GM12873 (cell line): ENCODE data around the gene ROBO4.

Experiments
- CTCF ChIP-seq: IDR thresholded peaks from 2 replicates; pipeline ENCODE4 v1.5.1; 2012; ENCODE audit warnings: low read depth, mild to moderate bottlenecking, moderate library complexity, low read length, control low read depth; ENCODE audit not compliant: insufficient read depth; ENCODE audit errors: missing control alignments

ROBO4 gene

DNA sequence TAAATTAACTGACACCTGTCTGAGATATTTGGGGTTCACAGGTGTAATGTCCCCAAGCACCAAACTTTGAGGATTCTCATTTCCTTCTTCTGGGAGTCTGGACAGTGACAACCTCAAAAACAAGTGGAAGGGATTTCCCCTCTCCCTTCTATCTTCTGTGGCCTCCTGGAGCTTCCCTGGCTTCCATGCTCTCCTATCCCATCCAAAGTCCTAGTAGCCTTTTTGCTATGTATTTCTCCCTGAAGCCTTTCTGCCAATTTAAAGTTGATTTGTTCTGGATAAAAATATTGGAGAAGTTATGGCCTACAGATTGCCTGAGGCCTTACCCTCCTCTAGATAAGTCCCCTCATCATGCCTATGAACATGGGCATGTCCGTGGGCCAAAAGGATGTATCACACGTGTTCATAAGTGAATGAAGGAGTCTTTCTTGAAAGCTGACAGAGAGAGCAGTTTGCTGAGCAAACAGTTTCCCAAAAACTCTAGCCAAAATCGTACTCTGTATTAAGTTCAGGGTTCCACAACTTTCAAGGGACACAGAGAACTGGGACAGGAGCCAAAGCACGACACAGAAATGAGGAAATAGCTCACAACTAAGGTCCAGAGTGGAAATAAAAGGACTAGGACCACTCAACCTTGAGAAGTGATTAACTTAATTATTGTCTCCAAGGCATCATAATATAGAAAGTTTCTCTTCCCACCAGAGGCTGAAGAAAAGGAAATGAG, 31.4 kb upstream of the ROBO4 start:
- no peak for TF ChIP-seq CTCF

DNA sequence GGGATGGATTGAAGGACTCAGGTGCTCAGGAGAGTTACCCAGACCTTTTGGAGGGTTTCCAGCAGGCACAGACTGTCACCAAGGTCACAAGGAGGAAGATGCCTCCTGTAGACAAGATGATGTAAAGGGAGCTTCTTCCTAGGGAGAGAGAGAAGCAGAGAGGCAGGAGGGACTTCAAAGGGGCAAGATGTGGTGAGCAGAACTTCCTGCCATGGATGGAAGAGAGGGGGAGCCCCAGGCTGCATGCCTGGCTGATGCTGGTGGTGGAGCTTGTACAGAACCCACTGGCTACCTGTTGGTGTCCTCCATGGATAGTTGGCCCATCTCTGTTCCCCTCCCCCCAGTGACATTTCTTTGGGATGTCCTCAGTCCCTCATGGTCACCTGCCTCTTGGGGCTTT, 25.6 kb upstream of the ROBO4 start:
- TF ChIP-seq CTCF = no peak

DNA sequence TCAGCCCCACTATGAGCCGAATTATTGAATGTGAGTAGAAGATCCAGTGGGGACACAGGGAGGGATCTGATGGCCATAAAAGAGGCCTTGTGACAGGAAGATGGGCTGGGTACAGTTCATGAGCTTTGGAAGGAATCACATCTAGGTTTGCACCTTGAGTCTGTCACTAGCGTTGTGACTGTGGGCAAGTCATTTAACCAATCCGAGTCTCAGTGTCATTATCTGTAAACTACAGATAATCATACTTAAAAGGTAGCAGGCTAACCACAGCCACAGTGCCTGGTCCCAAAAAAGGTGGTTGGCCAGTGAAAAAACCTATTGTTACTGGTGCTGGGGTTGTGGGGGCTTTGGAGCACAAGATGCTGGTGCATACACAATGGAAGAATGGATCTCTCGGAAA, 25.2 kb upstream of the ROBO4 start:
- TF ChIP-seq CTCF = no peak

- no peak for TF ChIP-seq CTCF
Measured at GRCh38 chr11:124920870-124921609, 23.4 kb upstream of the ROBO4 start.

DNA sequence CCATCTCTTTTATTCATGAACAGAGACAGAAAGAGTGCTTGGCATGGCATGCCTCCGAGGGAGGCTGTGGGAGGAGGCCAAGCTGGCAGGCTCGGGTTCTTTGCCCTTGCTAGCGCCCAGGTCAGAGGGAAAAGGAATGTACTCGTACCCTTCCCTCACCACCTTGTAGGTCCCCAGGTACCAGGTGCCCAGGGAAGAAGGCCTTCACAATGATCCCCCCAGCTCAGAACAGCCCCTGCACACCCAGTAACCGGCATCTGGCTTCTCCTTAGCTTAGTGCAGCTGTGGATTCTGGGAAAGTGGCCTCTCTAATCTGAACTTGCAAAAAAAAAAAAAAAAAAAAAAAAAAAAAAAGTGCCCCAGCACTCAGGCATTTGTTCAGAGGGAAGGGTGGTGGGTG, 22.7 kb upstream of the ROBO4 start:
- no peak for TF ChIP-seq CTCF

DNA sequence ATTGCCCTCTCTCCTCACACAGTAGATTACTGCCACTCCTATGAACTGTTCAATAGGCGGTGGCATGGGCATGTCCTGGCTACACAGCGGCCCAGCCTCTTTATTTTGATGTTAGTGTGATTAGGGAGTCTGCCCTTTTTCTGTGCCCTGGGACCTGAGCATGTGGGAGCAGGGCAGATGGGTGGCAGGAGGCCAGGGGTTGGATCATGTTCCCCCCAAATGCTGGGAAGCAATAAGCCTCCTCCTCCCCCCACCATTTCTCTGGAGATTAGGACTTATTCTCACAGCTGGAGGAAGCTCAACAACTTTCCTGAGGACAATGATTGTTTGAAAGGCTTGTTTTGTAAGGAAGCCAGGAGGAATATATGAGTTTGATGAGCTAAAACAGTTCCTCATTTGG, 22.2 kb upstream of the ROBO4 start:
- TF ChIP-seq CTCF = no peak

DNA sequence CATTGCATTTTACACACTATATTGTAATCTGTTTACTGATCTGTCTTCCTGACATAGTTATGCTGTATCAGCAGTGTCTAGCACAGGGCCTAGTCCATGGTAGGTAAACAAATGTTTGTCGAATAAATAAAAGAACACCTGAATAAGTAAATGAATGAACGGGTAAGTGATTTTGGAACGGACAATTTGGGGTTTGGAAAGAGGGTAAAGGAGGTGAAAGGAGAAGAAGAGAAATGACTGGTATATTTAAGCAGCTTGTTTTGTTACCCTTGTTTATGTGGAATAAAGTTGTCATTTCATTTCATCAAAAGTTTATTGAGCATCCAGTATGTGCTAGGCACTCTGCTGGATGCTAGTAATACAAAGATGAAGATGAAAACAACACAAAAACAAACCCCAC, 21.3 kb upstream of the ROBO4 start, which contains the start of gene HEPN1:
HEPN1 (plus strand) TSS at position 301 of the 400 bp plus-strand sequence.
- no peak for TF ChIP-seq CTCF
